ENCODE results near the gene MAGI2. TPM values are rescaled to one million over a fixed set of nuclear protein-coding genes. Genes with fewer than 3 reads are reported as not detected.
A peak's percentile ranks its signal among the peaks of the same experiment; 100 is the strongest.

The MAGI2 gene
- total and polyA plus RNA-seq, 2 donors (not counting 3 experiments of a cell fraction or from before 2014, with no cell fraction given): 0.28 to 6.0 TPM

DNA sequence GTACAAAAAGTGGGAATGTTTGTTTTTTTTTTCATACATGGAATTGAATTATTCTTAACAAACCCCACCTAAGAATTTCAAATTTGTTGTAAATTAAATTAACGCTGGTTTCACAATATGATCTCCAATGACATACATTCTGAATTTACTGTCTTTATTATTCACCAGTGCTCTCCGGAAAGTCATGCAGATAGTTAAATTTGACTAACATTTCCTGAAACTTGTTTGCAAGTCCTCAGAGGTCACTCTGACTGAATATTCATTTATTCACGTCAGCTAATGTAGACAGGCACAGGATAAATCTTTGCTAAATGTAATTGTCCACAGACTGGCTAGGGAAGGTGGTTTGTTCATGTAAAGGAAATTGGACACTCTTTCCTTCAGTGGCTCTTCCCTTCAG, 924.5 kb downstream of the MAGI2 start:
- intact Hi-C loops (cut with micrococcal nuclease) (no loop called here), dilution Hi-C loops (cut with MboI; ENCODE audit: extremely low pct_ligation_motif_present, low sequenced_read_pairs) (no loop called here)
- H3K9ac ChIP-seq (replicated peaks; ENCODE audit: extremely low read depth, insufficient read depth, low read length): no peak overlapping the region
- no peak overlapping the region for H3K4me3 ChIP-seq (replicated peaks in 1 of 3; ENCODE audit: insufficient read depth in 1 of 3, low read depth in 1 of 3, low read length in 3 of 3)
- H3K9me1 ChIP-seq (replicated peaks; ENCODE audit: control insufficient read depth, extremely low read depth, insufficient read depth, low read length): no peaks in the 10 kb centered on the region
- H3K27ac ChIP-seq (ENCODE audit: insufficient read depth, low read depth, low read length): no peak overlapping the region
- ChIA-PET POLR2A (no interaction called here), CTCF (no interaction called here)
- DNase-seq (ENCODE audit: low read depth, low spot score) (peak; percentile 6), FAIRE-seq (peak; percentile 55)
- H3K4me2 ChIP-seq (ENCODE audit: insufficient read depth, low read length): no peak overlapping the region
- H3K27me3 ChIP-seq (ENCODE audit: control insufficient read depth in 2 of 2, insufficient read depth in 2 of 2, low read length in 2 of 2): no peaks in the 10 kb centered on the region
- H3K4me1 ChIP-seq (ENCODE audit: control insufficient read depth, extremely low read depth, insufficient read depth, low read length): peaks cover 4% of the 10 kb centered on the region
- no peaks in the 10 kb centered on the region for H3K36me3 ChIP-seq (ENCODE audit: control insufficient read depth in 2 of 2, extremely low read depth in 1 of 2, insufficient read depth in 2 of 2, low read length in 2 of 2)
- no peaks in the 10 kb centered on the region for H4K20me1 ChIP-seq (replicated peaks; ENCODE audit: control insufficient read depth, extremely low read depth, insufficient read depth, low read length)
- TF ChIP-seq, protein P1, sequence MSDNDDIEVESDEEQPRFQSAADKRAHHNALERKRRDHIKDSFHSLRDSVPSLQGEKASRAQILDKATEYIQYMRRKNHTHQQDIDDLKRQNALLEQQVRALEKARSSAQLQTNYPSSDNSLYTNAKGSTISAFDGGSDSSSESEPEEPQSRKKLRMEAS (IDR thresholded peaks at IDR 0.05; ENCODE audit: insufficient read depth, insufficient read length): no peak
- no peak for TF ChIP-seq EZH2 (IDR thresholded peaks at IDR 0.05; ENCODE audit: borderline replicate concordance, low read depth, low read length, severe bottlenecking)
- TF ChIP-seq JUN (IDR thresholded peaks at IDR 0.05; ENCODE audit: borderline replicate concordance, insufficient read depth, insufficient read length, low read depth): no peak
- TF ChIP-seq MYC (IDR thresholded peaks at IDR 0.05; ENCODE audit: low read depth, low read length): no peak
- no peak for TF ChIP-seq POLR2AphosphoS5 (IDR thresholded peaks at IDR 0.05; ENCODE audit: insufficient read depth, low read depth, low read length)
- TF ChIP-seq POLR2A (IDR thresholded peaks at IDR 0.05; ENCODE audit: low read depth, low read length): no peak
- TF ChIP-seq CTCF (IDR thresholded peaks at IDR 0.05; ENCODE audit: extremely low read depth in 1 of 2, insufficient read depth in 1 of 2, low read depth in 1 of 2, low read length in 2 of 2): no peak
- no peak for TF ChIP-seq GATA2 (IDR thresholded peaks at IDR 0.05; ENCODE audit: insufficient read depth, insufficient read length, low read depth, low read length)
- no peak for TF ChIP-seq FOS (IDR thresholded peaks at IDR 0.05; ENCODE audit: borderline replicate concordance, insufficient read depth, low read length)
- no peaks in the 10 kb centered on the region for H3K79me2 ChIP-seq (ENCODE audit: control insufficient read depth, insufficient read depth, low read length)
- no peaks in the 10 kb centered on the region for H3K9me3 ChIP-seq (replicated peaks; ENCODE audit: control insufficient read depth, insufficient read depth, low read length)
- no TSS peak for BruUV-seq (replicated peaks)
- H2AFZ ChIP-seq (ENCODE audit: low read depth, low read length): no peak overlapping the region
